Stimulated activated CD8-positive, alpha-beta memory T cell treated with anti-CD3 and anti-CD28 coated beads, Interleukin-7, amount 100 ng/mL, for 4 hours (primary cell): Measurements from ENCODE around the gene QDPR.
"Not testable (repeated sequence)": the region's sequence is repeated elsewhere in the genome, so short reads cannot be mapped to it uniquely, and the experiment has no call there.

Experiments used
- DNase-seq, 2 donors: peaks; one replicate each; pipeline ENCODE4 v3.0.0-alpha.2; 2020; ENCODE audit warnings: low read depth in 2 of 2

The QDPR gene

DNA sequence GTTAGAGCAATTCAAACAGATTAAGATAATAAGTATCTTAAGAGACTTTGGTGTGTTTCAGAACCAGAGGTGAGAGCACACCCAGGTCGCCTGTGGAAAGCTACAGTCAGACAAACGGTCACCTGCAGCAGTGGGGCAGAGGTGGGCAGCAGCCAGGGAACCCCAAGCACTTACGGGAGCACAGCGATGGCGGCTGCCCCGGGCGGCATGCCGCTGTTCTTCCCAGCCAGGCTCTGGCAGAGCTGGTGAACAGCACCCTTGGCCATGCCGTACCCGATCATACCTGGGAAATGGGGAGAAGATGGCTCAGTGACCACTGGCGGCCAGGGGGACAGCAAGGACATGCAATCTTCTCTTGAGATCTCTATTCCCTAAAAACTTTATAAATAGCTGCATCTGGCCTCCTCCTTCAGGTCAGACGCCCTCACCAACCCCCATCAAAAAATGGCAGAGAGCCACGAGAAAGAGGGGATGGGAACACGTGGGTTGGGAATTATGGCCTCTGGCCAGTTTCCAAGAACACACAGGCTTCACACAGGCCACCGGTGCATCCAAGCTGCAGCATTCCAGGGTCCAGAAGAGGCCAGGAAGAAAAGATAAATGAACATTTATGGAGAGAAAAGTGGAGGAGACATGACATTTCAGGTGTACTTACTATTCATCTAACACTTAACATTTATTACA lies 19.7 kb downstream of the QDPR start:
- DNase-seq = no peak

DNA sequence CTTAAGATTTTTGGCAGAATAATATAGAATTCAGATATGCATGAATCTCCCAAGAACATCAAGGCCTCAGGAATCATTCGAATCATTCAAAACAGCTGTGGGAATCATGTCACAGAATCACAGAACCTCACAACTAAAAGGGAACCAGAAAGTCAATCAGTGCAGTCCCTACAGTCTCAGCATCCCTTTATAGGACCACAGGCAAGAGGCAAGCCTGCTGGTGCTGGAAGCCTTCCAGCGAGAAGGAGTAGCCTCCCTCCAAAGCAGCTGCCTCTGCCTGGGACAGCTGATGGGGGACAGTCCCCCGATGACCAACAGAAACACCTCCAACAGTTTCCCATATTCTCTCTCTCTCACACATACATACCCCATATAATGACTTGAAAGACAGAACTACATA lies 20.7 kb downstream of the QDPR start:
- no peak for DNase-seq

DNA sequence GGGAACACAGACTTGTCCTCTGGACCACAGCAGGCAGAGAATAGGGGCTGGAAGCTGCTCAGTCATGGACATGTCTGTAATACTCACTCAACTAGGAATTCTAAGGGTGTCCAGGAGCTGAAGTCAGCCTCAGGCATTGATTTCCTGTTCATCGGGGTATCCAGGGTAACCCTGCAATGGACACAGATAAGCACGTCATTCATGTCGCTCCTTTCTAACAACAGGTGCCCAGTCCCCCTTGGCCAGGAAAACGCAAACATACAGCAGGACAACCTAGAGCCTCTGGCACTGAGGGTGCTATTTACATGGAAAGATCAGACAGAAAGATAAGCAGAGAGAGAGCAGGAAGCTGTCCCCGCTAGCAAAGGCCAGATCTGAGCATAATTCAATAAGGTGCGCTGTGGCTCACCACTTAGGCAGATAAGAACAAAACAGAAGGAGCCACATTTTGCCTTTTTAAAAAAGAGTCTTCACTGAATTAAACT lies 21.3 kb downstream of the QDPR start:
- DNase-seq = no peak

DNA sequence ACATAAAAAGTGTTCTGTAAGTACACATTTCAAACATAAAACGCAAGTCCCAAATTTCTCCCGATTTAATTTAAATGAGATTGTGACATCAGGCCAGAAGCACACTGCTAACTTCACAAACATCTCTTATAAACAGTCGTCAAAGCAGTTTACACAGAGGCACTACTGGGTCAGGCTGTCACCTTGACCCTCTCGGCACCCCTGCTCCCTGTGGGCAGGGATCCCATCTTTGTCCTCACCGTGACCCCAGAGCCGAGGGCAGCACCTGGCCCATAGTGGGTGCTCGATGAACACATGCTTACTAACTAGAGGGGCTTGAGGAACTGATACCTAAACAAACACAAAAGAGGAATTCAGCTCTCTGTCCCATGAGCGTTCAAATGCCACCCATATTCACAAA lies 22.2 kb downstream of the QDPR start:
- DNase-seq = no peak

DNA sequence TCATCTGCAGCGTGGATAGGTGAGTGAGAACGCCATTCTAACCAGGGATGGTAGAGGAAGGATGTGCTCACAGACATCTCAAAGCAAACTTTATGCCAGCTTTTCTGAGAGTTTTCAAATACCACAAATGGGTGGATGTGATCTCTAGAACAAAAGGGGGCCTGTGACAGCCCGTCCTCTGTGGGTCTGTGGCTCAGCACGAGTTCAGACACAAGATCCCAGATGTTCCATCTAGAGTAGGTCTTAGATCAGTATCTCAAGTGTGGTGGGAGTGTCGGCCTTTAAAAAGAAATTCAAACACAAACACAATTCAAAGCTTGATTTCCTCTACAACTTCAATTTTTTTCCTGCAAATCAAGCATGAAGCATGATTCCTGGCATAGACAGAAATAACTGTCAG lies 22.8 kb downstream of the QDPR start:
- DNase-seq = no peak

DNA sequence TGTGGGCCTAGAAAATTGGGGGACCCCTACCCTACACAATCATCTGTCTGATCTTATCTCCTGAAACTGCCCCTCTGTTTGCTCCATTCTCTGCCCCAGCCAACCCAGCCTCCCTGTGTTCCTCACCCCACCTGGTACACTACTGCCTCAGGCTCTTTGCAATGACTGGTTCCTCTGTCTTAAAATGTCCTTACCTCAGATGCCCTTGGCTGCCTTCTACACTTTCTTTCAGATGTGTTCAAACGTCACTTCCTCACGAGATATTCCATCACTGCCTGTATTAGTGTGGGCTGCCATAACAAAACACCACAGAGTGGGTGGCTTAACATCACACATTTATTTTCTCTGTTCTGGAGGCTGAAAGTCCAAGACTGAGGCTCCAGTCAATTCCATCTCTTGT lies 29.2 kb downstream of the QDPR start:
- no peak for DNase-seq

DNA sequence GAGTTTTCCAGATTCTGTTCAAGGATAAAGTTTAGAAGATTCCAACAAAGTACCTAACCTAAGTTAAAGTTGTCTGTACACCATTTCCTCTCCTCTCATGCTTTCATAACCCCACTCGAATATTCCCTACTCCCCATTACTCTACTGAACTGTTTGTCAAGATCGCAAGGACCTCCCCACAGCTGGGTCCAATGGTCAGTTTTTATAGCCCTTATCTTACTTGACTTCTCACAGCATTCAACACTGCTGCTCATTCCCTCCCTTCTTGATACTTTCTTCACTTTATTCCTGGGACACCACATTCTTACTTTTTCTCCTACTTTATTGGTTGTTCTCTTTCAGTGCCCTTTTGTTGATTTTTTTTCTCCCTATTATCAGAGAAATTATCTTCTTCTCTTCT lies 30.9 kb downstream of the QDPR start:
- DNase-seq = no peak

DNA sequence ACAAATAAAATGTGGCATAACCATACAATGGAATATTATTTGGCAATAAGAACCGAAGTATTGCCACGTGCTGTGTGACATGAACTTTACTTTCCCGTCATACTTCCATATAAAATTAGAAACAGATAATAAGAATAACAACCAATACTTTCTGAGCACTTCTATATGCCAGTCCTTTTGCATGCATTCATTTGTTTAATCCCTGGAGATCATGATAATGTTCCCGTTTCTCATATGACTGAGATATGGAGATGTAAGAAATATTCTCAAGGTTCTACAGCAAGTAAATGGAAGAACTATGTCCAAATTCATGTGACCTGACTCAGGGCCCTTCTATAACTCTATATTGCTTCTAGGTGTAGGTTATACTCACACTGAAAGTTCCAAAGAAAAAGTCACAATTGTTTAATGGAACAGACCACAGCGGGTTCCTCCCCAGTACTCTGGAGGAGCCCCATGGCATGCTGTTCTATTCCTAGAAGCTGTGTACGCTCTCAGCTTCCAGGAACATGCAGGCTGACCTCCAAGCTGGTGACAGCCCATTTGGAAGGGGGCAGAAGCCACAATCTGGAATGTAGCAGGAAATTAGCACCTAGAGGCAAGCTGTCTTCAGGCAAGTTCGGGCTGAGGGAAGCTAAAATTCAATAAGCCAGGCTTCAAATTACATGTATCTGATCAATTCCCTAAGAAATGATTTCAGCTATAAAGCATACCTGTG lies 31.5 kb downstream of the QDPR start:
- no peak for DNase-seq

DNA sequence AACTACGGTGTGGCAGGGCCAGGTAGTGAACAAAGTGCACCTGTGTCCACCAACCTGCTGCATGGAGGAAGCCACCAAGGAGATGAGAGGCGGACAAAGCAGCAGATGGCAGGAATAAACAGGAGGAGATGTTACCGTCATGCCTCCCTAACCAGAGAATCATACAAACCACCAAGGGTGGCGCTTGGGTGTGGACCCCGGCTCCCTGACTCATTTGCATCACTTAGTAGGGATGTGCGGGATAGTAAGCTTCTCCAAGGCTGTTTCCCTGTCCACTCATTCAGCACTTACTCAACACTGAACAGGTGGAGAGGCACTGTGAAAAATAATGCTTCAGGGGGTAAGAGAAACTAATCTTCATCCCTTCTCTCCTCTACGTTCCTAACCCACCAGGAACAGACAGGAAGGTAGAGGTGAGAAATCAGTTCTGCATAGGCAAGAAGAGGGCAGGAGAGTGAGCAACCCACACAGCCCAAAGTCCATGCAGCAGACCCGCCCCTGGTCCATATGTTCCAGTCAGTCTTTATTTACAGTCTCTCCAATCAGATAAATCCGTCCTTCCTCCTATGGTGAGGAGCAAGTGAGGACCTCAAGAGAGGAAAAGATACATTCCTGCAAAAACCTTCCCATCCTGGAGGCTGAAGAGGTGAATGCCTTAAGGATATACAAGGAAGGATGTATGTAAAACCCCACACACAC lies 34.0 kb downstream of the QDPR start:
- DNase-seq = no peak

DNA sequence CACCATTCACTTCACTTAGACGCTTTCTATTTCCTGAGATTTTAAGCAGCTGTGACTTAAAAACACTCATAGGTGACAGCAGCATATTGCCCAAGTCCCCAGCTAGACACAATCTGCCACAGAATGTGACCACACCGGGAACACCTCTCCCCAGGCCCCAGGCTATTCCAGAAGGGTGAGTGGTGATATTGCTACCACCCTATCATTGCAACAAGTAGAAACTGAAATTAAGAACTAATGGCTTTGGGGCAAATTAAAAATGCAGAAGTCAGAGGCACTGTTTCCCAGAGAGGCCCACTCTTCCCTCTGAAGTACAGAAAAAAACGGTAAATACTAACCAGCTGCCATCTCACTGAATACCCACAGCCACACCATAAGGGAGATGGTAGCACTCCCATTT lies 35.0 kb downstream of the QDPR start:
- no peak for DNase-seq

DNA sequence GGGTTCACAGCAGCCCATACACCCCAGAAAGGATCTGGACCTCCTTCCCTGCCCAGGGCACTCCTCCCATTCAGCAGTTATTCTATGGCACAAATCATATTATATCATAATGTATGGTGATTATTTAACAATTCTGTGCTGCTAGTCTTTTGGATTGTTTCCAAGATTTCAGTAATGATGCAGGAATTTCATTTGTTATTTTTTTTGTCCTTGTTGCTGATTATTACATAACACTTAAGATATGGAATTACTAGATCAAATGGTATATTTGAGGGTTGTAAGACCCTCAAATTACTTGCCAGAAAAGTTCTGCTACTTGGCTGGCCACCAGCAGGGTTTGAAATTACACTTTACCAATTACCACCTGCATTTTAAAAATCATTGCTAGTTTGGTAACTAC lies 36.4 kb downstream of the QDPR start:
- DNase-seq = no peak

DNA sequence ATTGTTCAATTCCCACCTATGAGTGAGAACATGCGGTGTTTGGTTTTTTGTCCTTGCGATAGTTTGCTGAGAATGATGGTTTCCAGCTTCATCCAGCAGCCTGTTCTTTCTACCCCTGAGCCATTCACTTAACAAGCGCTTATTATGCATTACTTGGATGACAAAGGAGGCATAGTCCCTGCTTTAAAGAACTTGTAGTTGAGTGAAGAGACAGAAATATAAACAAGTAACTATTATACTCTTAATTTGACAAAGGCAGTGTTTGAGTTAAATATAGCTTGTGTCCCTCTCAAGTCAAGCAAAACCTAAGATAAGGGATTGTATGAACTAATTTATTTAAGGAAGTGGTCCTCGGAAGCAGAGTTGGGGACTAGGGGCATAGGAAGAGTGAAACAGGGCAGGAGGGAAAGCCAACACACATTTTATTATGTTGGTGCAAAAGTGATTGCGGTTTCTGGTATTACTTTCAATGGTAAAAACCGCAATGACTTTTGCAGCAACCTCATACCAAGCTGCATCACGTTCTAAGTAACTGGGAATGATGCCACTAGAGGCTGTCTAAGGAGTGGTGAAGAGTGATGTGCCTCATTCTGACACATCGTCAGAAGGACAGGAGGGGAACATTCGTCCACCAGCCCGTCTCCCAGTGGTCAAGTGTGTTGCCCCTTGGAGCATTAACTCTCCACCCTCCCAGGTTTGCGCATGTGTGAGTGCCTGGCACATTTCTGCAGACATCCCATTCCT lies 41.8 kb downstream of the QDPR start:
- no peak for DNase-seq

DNA sequence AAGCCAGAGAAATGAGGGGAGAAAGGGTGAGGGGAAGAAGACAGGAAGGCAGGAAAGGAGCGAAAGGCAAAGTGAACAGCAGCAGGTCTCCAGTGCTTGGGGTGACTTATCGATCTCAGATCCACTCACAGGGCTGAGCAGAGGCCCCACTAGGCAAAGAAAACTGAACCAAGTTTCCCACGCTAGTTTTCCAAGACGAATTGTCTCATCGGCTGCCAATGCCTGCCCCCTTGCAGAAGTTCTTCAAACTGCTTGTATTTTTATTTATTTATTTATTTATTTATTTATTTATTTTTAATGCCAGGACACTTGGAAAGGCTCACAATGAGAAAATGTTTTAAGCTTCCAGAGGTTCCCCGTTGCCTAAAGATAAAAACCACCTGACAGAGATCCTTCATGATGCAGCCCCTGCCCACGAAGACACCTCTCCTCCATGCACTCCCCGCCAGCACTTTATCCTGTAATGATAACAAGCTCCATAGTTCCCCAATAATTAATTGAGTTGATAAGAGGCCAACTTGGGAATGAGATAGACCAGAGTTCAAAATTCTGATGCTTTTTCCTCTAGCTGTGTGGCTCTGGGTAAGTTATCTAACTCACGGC lies 43.2 kb downstream of the QDPR start:
- DNase-seq = no peak

DNA sequence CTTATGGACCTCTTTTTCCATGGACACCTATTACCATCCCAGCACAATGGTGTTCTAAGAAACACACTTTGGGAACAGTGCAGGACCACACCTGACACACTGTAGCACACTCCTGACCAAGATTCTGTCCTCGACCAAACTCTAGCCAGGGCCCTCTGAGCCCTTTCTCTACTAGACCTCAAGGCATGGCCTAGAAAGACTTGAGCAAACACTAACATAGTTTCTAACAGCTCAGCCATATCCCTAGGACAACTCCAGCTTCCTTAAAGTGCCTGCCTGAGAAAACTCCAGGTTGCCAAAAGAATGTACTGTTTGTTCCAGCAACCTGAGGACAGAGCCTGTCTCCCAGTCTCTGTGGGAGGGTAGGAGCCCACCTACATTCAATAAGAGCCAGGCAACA lies 48.3 kb downstream of the QDPR start:
- no peak for DNase-seq

DNA sequence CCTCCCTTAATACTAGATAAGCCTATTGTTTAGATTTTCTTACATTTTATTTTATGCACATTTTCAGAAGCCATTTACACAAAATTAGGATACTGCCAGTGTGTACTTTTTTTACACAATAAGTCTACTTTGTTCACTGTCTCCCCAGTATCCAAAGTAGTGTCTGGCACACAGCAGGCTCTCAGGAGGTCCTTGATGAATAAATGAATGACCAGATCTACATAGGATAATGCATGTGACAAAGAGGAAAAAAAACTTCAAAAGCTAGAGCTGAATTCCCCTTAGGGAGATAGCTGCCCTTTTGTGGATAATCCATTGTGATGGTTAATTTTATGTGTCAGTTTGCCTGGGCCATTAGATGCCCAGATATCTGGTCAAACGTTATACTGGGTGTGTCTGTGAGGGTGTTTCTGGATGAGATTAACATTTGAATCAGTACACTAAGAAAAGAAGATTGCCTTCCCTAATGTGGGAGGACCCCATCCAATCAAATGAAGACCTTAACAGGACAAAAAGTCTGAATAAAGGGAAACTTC lies 61.6 kb downstream of the QDPR start:
- no peak for DNase-seq

DNA sequence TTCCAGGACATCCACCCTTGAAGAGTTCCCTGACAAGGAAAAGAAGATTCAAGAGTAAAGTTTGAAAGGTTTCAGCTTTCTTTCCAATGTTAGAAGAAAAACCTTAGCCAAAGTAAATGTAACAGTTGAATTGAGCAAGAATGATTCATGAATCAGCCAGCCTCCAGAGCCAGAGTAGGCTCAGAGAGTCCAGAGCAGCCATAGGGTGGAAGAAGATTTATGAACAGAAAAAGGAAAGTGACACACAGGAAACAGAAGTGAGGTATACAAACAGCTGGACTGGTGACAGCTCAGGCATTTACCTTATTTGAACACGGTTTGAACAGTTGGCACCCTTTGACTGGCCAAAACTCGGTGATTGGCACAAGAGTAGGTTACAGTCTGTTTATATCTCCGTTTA lies 63.2 kb downstream of the QDPR start:
- no peak for DNase-seq

DNA sequence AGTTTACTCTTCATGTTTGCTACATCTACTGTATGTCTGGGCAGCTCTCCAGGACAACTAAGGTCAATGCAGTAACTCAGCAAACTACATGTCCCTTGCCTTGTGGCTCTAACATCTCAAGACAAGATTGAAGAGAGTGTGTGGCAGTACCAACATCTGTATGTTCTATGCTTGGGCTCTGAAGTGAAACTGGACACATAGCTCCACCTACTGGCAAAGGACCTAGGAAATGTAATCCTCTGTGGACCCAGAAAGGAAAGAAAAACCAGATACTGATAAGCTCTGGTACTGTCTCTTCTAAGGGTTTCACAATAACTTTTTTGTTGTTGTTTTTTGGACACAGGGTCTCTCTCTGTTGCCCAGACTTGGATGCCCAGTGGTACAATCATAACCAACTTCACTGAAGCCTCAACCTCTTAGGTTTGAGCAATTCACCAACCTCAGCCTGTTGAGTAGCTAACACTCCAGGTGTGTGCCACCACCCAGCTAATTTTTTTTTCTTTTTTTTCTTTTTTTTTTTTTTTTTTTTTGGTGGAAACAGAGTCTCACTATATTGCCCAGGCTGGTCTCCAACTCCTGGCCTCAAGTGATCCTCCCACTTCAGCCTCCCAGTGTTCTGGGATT lies 64.1 kb downstream of the QDPR start:
- peak in 1 of 2 donors; percentile 27 for DNase-seq

DNA sequence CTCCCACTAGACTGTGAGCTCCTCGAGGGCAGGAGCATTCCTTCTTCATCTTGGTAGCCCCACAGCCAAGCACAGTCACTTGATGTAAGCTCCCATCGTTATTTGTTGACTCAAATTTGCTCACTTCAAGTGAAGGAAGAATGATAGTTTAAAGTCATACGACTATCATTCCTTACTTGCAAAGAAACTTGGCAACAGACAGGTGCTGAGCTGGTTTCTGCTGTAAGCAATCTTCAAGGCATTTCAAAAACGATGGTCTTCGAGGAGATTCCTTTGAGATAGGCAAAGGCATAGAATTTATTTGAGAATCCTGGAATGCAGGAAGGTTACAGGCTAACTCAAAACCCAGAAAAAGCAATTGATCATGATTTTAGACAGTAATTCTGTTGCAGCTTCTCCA lies 64.8 kb downstream of the QDPR start:
- no peak for DNase-seq

DNA sequence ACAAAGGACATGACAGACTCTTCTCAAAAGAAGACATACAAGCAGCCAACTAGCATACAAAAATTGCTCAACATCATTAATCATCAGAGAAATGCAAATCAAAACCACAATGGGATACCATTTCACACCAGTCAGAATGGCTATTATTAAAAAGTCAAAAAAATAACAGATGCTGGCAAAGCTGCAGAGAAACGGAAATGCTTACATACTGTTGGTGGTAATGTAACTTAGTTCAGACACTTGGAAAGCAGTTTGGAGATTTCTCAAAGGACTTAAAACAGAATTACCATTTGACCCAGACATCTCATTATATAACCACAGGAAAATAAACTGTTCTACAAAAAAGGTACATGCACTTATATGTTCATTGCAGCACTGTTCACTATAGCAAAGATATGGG lies 69.4 kb downstream of the QDPR start:
- DNase-seq = not testable (repeated sequence)

DNA sequence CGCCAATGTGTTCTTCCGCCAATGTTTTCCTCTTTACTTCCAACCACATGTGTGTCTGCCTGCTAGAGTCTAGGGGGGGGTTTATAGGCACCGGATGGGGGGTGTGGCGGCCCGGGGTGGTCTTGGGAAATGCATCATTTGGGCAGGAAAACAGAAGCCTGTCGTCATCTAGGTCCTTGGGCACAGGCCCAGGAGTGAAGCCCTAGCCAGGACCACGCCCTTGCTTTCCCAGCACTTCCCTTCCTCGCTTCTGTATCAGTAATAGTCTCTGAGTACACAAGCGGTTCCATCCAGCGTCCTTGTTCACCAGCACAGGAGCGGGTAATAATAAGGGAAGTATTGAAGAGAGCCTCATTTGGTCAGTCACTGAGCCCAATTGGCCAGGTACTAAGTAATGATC lies 74.5 kb downstream of the QDPR start:
- no peak for DNase-seq

DNA sequence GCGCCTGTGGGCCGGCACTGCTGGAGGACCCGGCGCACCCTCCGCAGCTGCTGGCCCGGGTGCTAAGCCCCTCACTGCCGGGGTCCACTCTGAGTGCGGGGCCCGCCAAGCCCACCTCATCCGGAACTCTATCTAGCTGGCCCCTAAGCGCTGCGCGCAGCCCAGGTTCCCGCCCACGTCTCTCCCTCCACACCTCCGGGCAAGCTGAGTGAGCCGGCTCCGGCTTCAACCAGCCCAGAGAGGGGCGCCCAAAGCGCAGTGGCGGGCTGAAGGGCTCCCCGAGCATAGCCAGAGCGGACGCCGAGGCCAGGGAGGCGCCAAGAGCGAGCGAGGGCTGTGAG lies 75.2 kb downstream of the QDPR start:
- no peak for DNase-seq
